VCaP (cell line): ENCODE data around the gene ARHGEF4.

Experiments
- H3K27ac ChIP-seq: fragments of 450-650 bp; 2 replicates; pipeline ENCODE4 v1.5.1; 2017
- TF ChIP-seq, protein P1 (sequence below): fragments of 450-650 bp; conservative IDR thresholded peaks from 2 replicates; pipeline ENCODE4 v1.5.1; 2017; ENCODE audit warnings: mild to moderate bottlenecking, moderate library complexity

Gene ARHGEF4

DNA sequence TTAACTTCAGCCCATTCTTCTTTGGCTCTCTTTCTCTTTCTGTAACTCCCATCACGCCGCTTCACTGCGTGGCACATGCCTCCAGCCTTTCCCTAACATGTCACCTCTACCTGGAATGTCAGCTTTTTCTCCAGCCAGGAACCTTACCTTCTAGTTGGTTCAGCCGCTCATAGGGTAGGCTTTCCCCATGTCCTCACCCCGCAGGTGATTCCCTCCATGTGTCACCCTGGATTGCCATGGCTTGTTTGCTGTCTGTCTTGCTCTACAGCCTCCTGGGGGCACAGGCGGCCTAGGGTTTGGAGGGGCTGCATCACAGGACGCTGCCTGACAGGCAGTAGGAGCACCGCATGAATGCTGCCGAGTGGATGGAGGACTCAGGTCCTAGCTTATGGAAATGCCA lies 39.2 kb downstream of the ARHGEF4 start:
- no peak overlapping the region for H3K27ac ChIP-seq

DNA sequence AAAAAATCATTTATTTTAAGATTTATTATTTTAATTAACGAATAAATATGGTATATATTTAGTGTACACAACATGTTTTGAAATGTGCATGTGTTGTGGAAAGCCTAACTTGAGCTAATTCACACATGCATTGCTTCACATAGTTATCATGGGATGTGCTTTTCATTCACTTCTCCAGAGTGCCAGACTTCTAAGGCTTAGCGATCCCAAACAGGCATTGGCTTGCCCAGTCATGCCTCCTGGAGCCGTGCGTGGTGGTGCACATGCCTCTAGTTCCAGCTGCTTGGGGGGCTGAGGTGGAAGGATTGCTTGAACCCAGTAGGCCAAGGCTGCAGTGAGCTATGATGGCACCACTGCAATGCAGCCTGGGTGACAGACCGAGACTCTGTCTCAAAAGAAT lies 40.5 kb downstream of the ARHGEF4 start:
- TF ChIP-seq, protein P1, sequence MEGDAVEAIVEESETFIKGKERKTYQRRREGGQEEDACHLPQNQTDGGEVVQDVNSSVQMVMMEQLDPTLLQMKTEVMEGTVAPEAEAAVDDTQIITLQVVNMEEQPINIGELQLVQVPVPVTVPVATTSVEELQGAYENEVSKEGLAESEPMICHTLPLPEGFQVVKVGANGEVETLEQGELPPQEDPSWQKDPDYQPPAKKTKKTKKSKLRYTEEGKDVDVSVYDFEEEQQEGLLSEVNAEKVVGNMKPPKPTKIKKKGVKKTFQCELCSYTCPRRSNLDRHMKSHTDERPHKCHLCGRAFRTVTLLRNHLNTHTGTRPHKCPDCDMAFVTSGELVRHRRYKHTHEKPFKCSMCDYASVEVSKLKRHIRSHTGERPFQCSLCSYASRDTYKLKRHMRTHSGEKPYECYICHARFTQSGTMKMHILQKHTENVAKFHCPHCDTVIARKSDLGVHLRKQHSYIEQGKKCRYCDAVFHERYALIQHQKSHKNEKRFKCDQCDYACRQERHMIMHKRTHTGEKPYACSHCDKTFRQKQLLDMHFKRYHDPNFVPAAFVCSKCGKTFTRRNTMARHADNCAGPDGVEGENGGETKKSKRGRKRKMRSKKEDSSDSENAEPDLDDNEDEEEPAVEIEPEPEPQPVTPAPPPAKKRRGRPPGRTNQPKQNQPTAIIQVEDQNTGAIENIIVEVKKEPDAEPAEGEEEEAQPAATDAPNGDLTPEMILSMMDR = no peak
- H3K27ac ChIP-seq = no peak overlapping the region

More for the DNA sequence above, 39.2 kb downstream of the ARHGEF4 start:
- TF ChIP-seq, protein P1 = no peak

DNA sequence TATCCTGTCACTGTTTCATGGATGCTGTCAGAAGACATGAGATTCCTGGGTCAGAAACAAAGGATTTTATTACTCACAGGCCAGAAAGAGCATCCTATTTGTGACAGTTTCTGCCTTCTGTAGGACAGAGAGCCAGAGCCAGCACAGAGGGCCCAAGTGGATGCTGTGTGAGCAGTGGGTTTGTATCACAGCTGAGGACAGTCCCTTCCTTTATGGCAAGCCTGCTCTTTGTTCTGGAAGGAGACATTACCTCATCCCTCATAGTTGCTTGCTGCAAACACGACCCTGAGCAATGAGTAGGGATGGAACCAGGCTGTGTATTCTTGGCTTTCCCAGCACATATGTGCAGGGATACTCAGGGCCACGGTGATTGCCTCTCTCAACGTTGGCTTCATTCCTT lies 41.6 kb downstream of the ARHGEF4 start:
- H3K27ac ChIP-seq = no peak overlapping the region
- TF ChIP-seq, protein P1 = no peak

DNA sequence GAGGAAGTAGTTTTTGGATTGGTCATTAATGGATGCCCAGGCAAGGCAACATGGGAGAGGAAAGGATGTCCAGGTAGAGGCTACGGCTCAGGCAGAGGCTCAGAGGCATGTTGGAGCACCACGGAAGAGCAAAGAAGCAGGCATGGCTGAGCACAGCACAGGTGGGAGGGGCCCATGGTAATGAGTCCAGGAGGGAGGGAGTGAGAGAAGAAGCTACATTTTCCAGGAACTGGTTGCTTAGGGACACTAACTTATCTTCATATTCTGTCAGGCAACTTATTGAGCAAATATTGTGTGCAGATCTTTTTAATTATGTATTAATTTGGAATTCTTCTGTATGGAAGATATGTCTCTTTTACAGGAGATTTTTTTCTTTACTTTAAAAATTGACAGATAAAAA lies 42.2 kb downstream of the ARHGEF4 start:
- no peak overlapping the region for H3K27ac ChIP-seq
- TF ChIP-seq, protein P1 = no peak

DNA sequence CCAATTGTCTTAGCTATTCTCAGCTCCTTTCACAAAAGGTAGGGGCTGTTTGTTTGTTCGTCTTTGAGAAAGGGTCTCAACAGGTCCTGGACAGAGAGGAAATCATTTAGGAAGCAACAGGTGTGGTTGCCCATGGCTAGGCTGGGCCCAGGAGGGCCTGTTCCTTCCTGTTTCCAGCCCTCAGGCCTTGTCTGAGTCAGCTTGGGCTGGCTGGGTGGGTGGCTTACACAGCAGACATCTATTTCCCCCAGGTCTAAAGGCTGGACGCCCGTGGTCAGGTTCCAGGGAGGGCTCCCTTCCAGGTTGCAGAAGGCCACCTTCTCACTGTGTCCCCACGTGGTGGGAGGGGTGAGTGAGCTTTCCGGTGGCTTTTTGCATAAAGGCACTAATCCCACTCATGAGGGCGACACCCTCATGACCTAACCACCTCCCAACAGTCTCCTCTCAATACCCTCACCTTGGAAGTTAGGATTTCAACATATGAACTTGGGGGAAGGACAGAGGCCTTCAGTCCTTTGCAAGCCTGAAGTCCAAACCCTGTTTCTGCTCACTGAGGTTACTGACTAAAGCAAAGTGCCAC lies 45.5 kb downstream of the ARHGEF4 start:
- H3K27ac ChIP-seq = no peak overlapping the region
- TF ChIP-seq, protein P1 = no peak

DNA sequence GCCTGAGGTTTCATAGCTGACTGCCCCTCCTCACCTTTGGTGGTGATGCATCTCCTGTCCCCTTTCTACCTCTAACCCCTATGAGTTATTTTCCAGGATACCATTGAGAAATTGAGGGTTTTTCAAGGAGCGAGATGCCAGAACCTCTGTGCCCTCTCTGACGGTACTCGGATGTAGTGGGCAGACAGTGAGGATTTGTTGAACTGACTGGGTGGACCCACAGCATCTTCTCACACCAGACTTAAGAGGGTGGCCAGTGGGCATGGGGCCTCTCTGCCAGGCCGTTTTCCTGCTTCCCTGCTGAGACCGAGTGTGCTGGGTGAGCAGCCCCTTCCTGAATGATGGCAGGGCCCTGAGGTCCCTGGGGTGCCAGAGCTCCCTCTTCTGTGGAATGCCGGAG lies 46.3 kb downstream of the ARHGEF4 start:
- TF ChIP-seq, protein P1 = no peak
- no peak overlapping the region for H3K27ac ChIP-seq

DNA sequence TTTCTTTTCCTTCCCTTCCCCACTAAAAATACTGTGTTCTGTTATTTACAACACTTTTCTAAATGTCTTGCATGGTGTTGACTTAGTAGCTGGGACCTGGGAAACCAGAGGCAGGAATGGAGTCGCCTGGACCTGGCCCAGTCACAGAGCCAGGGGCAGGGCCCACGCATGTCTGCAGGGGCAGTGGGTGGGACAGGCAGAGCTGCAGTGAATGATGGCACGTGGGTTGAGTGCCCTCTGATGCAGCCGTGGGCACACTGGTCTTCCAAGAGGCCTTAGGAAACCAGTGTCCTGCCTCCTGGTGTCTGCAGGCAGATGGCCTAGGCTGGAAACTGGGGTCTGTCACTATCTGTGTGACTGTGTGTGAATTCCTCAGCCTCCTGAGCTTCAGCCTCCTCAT lies 46.8 kb downstream of the ARHGEF4 start:
- H3K27ac ChIP-seq = no peak overlapping the region
- TF ChIP-seq, protein P1 = no peak
